Measurements from ENCODE around the gene KDM2A.
"Not testable (repeated sequence)": the region's sequence is repeated elsewhere in the genome, so short reads cannot be mapped to it uniquely, and the experiment has no call there.

The KDM2A gene

DNA sequence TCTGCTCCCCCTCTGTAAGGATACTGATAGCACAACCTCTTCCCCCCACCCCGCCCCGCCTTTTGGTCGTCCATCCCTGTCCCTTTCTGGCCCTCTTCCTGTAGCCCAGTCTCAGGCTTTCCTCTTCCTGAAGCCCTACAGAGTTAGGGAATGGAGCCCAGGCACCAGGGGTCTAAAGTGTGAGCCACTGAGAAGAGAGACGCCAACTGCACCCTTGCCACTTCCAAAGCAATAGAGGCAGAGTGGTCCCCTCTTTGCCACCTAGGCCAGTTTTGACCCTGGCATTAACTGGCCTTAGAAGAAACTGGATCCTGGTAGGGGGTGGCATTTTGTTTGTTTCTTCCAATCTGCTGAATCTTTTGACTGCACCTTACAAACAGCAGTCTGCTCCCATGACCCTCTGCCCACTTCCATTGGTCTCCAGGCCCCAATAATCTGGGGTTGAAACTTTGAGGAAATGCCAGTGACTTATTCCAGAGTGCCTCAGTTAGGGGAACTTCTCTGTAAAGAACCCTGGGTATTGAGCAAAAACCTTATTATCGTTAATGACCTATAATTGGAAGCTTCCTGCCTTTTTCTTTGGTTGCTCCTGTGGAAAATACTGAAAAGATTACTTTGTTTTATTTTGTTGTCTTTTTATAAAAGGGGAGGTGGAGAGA lies 137.5 kb downstream of the KDM2A start:
- DNase-seq (ENCODE audit: low spot score), result no peak
- no peak for FAIRE-seq

DNA sequence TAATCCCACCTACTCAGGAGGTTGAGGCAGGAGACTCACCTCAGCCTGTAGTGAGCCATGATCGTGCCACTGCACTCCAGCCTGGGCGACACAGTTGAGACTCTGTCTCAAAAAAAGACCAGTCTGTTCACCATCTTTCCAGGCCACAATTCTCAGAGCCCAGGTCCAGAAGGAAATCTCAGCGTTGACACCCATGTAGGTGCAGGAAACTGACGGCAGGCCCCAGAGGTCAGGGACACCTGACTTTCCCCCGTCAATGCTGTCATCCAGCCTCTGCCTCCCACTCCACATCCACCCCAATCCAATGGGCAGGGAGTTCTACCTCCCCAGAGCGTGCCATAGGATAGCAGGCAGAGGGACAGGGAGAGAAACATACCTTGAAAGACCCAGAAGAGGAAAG lies 141.3 kb downstream of the KDM2A start:
- FAIRE-seq (no peak), DNase-seq (ENCODE audit: low spot score) (no peak)

DNA sequence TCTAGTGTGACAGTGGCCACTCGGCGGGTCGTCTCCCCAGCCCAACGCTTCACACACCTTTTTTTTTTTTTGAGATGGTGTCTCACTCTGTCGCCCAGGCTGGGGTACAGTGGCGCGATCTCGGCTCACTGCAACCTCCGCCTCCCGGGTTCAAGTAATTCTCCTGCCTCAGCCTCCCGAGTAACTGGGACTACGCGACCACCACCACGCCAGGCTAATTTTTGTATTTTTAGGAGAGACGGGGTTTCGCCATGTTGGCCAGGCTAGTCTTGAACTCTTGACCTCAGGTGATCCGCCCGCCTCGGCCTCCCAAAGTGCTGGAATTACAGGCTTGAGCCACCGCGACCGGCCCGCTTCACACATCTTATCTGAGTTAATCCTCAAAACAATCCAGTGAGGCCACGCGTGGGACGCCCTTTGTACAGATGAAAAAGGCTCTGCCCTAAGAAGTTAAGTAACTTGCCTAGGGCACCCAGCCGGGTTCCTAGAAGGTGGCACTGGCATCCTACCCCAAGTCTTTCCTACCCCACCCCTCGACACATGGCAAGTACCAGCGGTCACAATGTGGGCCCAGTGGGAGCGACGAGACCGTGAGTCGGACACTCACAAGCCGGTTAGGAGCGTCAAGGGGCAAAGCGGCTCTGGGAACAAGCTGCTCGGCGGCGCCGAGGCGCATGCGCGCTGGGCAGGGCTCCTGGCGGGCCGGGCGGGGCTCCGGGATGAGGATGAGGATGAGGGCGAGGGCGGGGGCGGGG lies 142.0 kb downstream of the KDM2A start:
- DNase-seq (ENCODE audit: low spot score); FAIRE-seq: not testable (repeated sequence)

DNA sequence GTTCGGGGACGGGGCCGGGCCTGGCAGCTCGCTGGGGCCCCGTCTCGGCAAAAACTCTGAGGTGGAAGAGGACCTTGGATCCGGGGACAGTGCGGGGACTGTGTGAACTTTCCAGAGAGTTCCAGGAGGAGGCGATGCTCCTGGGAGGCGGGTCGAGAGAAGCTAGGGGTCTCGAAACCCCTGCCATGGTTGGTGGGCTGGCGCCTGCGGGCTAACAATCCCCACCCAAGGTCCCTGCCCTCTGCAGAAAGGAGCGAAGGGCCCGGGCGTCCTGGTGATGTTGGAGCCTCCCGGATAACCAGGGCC lies 142.5 kb downstream of the KDM2A start:
- DNase-seq (ENCODE audit: low spot score) (no peak), FAIRE-seq (no peak)

DNA sequence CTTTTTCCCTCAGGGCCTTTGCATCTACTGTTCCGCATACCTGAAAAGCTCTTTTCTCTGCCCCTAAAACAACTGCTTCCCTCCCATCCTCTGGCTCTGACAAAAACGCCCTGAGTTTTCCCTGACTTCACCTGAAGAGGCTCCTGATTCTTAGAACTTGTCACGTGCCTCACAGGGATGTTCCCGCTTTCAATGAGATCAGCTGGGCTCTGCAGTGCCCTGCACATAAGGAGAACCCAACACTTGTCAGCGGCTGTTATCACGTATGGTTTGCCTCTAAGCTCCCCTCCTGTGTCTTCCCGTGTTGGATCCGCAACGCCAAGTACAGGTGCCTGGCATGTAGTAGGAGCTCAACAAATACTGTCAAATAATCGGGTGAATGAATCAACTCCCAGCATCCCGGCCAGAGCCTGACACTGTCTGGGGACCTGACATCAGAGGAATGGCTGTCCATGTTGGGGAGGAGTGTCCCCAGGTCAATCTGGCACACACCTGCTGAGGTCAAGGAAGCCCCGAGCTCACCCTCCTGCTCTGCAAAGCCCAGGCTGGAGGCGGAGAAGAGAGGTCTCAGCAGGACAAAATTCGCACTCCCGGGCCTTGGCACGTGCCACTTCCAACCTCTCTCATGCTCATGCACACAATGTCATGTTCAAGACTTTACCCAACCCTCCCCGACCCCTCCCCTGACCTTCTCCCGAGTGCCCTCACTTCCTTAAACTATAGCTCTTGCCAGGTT lies 143.1 kb downstream of the KDM2A start:
- DNase-seq (ENCODE audit: low spot score) (no peak), FAIRE-seq (no peak)

DNA sequence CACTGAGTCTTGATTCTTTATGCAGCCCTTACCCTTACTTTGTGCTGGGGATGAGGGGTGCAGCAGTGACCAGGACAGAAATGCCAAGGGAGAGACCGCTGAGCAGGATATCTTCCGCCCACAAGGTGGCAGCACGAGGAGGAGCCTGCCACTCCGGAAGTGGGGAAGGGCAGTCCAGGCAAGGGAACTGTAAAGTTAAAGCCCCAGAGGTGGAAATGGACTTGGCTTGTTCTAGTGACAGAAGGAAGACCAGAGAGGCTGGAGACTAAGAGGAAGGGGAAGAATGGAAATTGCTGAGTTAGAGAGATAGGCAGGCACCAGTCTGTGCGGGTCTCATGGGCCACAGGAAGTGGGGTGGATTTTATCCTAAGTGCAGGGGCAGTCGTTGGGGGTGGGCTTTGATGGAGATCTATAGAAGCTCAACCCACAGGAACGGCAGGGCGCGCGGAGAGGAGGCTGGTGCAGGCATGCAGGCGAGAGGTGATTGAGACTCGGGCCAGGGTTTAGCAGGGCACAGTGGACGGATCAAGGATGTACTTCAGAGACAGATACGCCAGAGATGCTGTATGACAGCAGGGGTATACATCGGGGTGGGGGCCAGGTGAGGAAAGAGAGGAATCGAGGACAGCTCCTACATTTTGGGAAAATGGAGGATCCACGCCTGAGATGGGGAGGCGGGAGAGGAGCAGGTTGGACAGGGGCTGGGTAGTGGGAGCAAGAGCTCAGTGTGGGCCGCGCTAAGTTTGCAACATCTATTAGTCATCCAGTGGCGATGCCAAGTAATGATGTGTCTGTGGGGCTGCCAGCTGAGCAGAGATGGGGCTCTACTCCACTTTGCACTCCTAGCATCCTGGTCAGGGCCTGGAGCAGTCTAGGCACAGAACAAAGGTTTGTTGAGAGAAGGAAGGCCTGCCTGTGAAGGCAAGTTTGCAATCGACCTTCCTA lies 143.9 kb downstream of the KDM2A start:
- FAIRE-seq (no peak), DNase-seq (ENCODE audit: low spot score) (peak; percentile 65)

DNA sequence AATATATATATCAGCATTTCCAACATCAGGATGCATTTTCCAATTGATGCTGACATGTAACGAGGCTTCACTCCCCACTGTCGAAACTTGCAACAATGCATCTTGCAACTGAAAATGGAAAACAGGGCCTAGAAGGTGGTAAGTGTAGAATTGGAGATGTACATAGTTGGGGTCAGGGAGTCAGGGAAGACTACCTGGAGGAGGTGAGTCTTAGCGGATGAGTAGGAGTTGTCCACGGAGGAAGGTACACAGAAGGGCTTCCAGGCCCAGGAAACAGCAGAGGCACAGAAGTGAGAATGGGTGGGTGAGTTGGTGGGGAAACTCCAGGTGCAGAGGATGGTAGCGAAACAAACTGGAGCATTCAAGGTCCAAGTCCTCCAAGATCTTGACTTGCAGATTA lies 145.2 kb downstream of the KDM2A start:
- no peak for DNase-seq (ENCODE audit: low spot score)
- no peak for FAIRE-seq

DNA sequence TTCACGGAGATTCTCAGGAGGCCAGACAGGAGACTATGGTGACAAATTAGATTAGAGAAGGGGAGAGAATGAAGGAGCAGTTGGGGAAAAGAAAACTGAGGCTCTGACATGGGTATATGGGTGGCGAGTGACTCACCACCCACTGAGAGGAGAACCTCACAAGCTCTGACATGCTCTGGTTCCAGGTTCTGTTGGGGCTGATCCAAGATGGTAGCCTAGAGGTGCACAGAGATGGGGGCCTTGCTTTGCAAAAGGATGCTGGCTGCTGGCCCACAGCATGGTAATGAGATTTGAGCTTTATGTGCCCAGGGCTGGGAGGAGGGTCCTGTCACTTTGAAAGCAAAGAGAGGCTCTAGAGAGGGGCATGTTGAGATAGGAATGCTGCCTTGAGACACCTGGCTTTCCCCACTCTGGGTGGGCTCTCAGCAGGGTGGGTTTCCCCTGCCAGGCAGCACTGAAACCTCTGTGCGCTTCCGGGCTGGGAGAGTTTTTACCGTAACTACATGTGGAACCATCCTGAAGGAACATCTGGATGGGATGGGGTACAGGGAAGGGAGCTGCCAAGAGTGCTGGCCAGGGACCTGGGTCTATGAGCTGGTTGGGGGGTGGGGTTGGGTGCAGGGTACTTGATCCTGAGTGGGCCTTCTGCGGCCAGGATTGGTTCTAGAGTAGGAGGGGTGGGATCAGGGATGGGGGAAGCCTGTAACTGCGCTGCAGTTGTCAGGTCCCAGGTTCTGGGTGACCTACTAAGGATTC lies 146.0 kb downstream of the KDM2A start:
- FAIRE-seq, result no peak
- DNase-seq (ENCODE audit: low spot score), result no peak

DNA sequence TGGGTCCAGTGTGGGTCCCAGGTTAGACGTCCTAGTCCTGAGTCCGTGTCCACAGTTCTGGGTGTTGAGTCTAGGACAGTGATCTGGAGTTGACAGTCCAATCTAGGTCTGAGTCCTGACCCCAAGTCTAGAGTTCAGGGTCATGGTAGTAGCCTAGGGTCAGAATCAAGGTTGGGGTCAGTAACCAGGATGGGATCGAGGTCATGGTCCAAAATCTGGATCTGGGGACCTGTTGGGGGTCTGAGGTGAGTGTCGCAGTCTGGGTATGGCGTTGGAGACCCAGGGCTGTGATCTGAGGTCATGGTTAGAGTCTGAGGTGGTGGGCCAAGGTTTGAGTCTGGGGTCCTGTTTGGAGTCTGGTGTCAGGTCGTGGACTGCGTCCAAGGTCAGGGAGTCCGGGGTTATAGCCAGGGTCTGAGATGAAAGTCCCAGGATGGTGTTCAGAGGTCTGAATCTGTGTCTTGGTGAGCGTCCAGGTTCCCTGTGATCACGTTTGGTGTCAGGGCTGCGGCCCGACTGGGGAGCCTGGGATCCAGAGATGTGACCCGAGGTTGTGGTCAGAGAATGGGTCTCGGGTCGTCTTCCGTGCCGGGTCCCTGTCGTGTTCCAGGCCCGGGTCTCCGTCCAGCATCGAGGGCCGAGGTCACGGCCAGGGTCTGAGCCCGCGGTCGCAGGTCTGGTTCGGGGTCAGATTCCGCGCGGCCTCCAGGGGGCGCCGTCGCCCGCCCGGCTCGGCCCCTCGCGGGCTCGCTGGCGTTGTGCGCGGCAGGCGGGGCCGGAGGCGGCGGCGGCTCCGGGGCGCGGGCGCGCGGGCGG lies 146.8 kb downstream of the KDM2A start:
- FAIRE-seq (no peak), DNase-seq (ENCODE audit: low spot score) (peak; percentile 21)

DNA sequence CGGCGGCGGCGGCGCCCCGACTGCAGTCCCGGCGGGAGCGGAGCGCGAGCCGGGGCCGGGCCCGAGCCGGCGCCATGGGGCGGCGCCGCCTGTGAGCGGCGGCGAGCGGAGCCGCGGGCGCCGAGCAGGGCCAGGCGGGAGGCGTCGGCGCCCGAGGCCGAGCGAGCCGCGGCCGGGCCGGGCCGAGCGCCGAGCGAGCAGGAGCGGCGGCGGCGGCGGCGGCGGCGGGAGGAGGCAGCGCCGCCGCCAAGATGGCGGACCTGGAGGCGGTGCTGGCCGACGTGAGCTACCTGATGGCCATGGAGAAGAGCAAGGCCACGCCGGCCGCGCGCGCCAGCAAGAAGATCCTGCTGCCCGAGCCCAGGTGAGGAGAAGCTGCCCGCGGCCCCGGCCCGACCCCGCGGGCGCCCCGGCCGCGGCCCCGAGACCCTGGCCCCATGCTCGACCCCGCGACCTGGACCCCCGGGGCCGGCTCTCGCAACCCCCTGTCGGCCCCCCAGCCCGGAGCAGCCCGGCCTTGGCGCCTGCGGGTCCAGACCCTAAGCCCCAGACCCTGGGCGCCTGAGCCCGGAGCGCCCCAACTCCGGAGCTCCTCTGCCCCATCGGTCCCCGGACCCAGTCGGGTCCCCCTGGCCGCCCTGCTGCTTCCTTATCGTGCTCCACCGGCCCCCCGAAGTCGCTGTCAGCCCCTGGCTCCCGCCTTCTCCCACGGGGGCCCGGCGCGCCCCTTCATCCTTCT lies 147.6 kb downstream of the KDM2A start, which contains the start of gene GRK2:
Gene GRK2 (plus strand): TSS at position 25 of the 739 bp plus-strand sequence. CDS start 227 bp downstream, at position 252.
- FAIRE-seq (no peak), DNase-seq (ENCODE audit: low spot score) (peak; percentile 5)

DNA sequence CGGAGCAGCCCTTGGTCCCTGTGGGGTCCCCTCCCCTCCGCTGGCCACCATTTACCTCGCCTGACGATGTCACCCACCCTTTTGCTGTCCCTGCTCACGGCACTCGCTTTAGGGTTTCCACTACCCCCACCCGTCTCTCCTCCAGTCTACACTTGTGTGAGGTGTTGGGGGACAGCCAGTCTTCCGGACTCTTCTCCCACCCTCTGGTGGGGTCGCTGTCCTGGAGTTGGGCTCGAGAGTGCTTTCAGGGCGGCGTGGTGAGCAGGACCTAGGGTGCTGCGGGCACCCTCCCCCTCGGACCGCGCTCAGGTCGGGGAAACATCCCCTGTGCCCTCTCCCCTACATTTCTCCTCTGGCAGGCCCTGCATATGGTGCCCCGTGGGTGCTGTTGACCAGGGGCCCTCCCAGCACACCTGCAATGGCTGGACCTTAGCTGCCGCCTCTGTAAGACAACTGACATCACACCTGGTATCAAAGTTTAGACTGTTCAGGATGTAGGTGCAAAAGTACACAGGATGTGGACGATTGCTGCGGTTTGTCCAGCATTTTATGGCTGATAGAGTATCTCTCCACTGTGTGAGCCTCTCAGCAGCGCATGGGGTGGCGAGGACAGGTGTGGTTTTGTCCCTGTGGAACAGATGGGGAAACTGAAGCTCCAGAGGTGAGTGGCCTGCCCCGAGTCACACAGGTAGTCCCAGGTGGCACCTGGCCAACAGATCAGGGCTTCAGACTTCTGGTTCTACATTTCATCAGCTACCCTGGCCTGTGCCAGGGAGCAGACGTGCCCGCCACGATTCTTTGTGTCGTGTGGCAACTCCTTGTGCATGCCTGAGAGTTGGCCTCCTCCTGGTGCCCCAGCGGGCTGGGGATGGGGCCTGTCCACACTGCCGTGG lies 148.4 kb downstream of the KDM2A start:
- FAIRE-seq (no peak), DNase-seq (ENCODE audit: low spot score) (no peak)

DNA sequence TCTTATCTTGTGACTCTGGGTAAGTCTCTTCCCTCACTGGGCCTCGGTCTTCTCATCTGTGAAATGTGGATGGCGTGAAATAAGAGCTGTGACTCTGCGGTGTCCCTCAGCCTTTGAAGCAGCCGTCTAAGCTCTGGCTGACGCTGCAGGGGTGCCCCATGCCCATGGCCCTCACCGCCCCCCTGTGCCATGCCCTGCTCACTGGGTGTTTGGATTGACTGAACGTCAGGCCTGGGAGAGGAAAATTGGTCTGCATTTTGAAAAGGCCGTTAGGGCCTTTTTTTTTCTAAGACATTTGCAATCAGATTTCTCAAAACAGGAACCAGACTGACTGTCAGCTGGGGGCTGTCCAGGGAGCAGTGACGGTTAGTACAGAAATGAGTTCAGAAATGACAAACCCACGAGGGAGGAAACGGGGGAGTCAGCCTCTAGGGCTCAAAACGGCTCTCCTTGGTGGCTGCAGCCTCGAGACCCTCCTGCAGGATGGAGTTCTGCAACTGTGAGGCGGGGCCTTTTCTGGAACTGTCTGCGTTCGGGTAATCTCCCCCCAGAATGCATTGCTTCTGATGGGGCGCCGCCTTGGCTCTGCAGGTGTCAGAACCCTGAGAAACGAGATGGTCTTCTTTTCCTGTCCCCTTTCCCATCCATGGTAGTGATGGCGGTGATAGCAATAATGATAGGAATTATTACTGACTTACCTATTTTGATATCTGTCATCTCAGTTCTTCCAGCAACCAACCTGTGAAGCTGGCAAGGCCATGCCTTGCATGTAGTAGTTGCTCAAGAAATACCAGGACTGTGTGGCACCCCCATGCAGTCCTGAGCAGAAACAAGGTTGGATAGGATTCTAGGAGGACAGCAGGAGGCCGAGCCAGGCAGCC lies 149.3 kb downstream of the KDM2A start:
- FAIRE-seq, result no peak

DNA sequence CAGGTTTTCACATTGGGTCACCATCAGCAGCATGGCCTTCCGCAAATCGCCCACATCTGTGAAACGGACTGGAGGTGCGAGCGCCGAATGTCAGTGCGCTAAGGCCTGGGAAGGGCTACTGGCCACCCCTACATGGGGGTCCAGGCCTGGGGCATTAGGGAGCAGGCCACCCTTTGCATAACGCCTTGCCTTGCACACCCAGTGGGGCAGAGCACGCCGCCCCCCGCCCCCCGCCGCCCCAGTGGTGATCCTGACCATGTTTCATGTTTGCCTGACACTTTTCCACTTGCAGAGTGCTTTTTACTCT lies 149.9 kb downstream of the KDM2A start:
- FAIRE-seq, result no peak
- DNase-seq (ENCODE audit: low spot score), result no peak

More for the DNA sequence above, 149.3 kb downstream of the KDM2A start:
- no peak for DNase-seq (ENCODE audit: low spot score)

DNA sequence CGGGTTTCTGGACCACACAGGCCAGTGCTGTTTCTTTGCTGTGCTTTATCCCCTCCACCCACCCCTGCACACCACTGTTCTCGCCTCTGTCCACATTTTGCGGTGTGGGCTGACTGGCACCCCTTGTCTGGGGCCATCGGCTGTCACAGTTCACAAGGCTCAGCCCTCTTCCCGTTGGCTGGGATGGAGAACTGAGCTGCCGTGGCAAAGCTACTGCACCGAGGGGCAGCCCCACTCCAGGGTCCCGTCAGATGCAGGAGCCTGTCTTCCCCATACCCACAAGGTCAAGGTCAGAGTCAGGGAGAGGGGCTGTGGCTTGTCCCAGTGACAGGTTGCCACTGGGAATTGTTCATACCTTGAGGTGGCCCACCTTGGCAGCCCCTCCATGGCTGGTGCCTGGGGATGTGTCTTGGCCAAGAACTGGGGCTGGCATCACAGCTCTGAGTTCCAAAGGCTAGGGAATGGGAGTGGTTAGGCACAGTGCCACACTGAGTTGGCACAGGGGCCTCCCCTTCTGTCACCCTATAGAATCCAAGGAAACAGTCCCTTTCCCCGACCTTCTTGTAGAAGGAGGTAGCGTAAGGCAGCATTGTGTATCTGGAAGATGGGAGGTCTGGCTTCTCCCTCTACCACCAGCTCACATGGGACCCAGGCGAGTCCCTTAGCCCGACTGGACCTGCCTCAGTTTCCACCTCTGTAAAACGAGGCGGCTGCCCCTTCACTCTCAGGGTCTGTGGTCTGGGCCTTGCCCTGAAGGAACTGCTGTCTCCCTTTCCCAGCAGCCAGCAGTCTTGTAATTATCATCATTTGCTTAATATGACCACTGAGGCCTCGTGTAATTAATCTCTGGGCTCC lies 150.6 kb downstream of the KDM2A start:
- no peak for FAIRE-seq
- DNase-seq (ENCODE audit: low spot score), result no peak

DNA sequence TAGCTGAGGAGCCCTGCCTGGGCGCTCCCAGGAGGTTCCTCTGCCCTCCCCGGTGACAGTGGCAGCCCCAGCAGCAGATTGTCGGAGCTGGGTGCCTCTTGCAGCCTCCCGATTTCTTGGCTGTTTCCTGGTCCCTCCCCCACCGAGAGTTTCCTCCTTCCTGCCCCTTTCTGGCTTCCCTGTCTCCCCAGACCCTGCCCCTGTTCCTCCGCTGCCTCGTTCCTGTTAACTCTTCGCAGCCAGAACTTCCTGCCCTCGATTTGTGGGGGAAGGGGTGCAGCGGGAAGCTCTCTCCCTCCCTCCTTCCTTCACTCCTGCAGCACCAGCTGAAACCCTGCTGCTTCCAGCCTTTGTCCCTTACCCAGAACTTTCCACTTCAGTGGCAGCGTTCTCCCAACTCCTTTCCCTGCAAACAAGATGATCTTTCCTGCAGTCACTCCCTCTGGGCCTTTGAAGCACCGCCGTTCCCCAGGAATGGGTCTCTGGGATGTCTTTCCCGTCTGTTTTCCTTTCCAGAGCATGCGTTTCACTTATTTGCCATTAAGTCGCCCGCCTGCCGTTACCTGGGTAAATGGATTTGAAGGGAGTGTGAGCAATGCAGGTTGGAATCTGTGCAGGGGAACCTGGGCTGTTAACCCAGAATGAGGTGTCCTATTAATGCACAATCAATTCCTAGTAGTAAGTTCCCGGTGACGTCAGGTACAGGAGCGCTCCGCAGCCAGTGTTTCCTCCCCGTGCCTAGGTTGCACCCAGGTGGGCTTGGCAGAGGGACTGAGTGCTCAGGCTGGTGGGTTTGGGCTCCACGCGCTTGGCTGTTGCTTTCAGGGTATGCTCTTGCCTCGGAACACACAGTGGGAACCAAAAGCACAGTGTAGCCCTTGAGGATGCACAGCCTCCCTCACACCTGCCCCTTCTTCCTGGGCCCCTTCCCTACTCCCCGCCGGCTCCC lies 151.5 kb downstream of the KDM2A start:
- DNase-seq (ENCODE audit: low spot score) (no peak), FAIRE-seq (no peak)
